ENCODE results near the gene CD300E. TPM values are rescaled to one million over a fixed set of nuclear protein-coding genes. Genes with fewer than 3 reads are reported as not detected.

CD300E gene
- total RNA-seq, 1 experiment from 2014 or later: not detected

GRCh38 chr17:74649909-74650308 is 26.4 kb upstream of the CD300E start:
- intact Hi-C loops (cut with micrococcal nuclease): no loop called here
- ChIA-PET POLR2A (no interaction called here), CTCF (no interaction called here)
- Mint-ChIP-seq H3K27ac (ENCODE audit: low read depth, unreplicated experiment) (no peak overlapping the region), H3K4me3 (ENCODE audit: unreplicated experiment) (no peak overlapping the region), H3K9me3 (ENCODE audit: unreplicated experiment) (no peaks in the 10 kb centered on the region), H3K4me1 (ENCODE audit: insufficient read depth, unreplicated experiment) (no peaks in the 10 kb centered on the region), H3K27me3 (ENCODE audit: insufficient read depth, unreplicated experiment) (peaks cover 54% of the 10 kb centered on the region), H3K36me3 (ENCODE audit: insufficient read depth, unreplicated experiment) (no peaks in the 10 kb centered on the region)
- DNase-seq (ENCODE audit: unreplicated experiment): no peak
- BruUV-seq (replicated peaks): no TSS peak
- TF ChIP-seq, protein P1, sequence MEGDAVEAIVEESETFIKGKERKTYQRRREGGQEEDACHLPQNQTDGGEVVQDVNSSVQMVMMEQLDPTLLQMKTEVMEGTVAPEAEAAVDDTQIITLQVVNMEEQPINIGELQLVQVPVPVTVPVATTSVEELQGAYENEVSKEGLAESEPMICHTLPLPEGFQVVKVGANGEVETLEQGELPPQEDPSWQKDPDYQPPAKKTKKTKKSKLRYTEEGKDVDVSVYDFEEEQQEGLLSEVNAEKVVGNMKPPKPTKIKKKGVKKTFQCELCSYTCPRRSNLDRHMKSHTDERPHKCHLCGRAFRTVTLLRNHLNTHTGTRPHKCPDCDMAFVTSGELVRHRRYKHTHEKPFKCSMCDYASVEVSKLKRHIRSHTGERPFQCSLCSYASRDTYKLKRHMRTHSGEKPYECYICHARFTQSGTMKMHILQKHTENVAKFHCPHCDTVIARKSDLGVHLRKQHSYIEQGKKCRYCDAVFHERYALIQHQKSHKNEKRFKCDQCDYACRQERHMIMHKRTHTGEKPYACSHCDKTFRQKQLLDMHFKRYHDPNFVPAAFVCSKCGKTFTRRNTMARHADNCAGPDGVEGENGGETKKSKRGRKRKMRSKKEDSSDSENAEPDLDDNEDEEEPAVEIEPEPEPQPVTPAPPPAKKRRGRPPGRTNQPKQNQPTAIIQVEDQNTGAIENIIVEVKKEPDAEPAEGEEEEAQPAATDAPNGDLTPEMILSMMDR (IDR thresholded peaks at IDR 0.05; ENCODE audit: unreplicated experiment): no peak

DNA sequence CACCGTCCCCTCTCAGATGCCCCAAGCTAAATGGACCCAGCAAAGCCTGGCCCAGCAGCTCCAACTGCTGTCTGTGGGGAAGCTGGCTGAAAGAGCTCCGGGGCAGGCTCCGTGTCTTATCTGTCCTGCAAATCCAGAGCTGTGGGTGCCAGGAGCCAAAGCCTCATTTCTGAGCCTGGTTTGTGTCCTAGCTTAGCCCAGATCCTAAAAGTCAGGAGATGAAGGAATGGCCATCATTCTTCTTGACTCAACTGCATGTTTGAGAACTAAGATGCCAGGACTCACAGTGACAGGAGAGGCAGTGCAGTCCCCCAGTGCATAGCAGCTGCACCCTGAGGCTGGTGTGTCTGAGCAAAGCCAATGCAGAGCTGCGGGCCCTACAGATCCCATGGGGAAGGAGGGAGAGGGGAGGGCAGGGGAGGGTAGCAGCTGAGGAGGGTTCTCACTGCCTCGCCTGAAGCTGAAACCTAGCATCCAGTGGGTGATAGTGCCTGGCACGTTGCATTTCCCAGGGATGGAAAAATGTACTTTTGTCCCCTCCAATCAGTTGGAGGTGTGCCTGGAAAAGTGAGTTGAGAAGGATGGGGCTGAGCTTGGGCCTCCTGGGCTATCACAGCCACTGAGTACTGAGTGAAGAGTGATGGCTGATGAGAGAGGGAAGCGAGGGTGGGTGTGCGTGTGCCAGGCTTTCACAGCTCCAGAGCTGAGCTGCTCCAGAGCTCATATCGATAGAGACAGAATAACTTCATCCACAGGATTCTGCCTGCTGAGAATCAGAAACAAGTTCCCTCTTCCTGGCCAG is 24.5 kb upstream of the CD300E start:
- ChIA-PET POLR2A (interaction anchor here (0.6 kb wide), 2 partner anchors 492 to 817 kb away, joined by 3 read pairs; no protein-coding TSS in a partner anchor), CTCF (interaction anchor here (0.6 to 2.5 kb wide), 5 partner anchors 9 to 156 kb away, joined by 3 to 14 read pairs (median 3); no protein-coding TSS in a partner anchor)
- Mint-ChIP-seq H3K27ac (ENCODE audit: low read depth, unreplicated experiment) (no peak overlapping the region), H3K36me3 (ENCODE audit: insufficient read depth, unreplicated experiment) (no peaks in the 10 kb centered on the region), H3K4me1 (ENCODE audit: insufficient read depth, unreplicated experiment) (no peaks in the 10 kb centered on the region), H3K27me3 (ENCODE audit: insufficient read depth, unreplicated experiment) (peaks cover 54% of the 10 kb centered on the region), H3K4me3 (ENCODE audit: unreplicated experiment) (no peak overlapping the region), H3K9me3 (ENCODE audit: unreplicated experiment) (no peaks in the 10 kb centered on the region)
- TF ChIP-seq, protein P1 (IDR thresholded peaks at IDR 0.05; ENCODE audit: unreplicated experiment): no peak
- DNase-seq (ENCODE audit: unreplicated experiment): no peak
- BruUV-seq (replicated peaks): no TSS peak
- intact Hi-C loops (cut with micrococcal nuclease): no loop called here

- intact Hi-C loops (cut with micrococcal nuclease): loop anchor here (1.0 kb wide), 2 partner anchors 23 to 80 kb away; no protein-coding TSS in a partner anchor
- no peak overlapping the region for H3K4me3 Mint-ChIP-seq (ENCODE audit: unreplicated experiment)
- H3K9me3 Mint-ChIP-seq (ENCODE audit: unreplicated experiment): no peaks in the 10 kb centered on the region
- ChIA-PET POLR2A (no interaction called here), CTCF (interaction anchor here (0.9 to 1.6 kb wide), 2 partner anchors 40 to 154 kb away, joined by 3 to 4 read pairs; no protein-coding TSS in a partner anchor)
- H3K4me1 Mint-ChIP-seq (ENCODE audit: insufficient read depth, unreplicated experiment): no peaks in the 10 kb centered on the region
- no peaks in the 10 kb centered on the region for H3K36me3 Mint-ChIP-seq (ENCODE audit: insufficient read depth, unreplicated experiment)
- peaks cover 52% of the 10 kb centered on the region for H3K27me3 Mint-ChIP-seq (ENCODE audit: insufficient read depth, unreplicated experiment)
- TF ChIP-seq, protein P1 (IDR thresholded peaks at IDR 0.05; ENCODE audit: unreplicated experiment): peak; percentile 62
- DNase-seq (ENCODE audit: unreplicated experiment): peak; percentile 61
- BruUV-seq (replicated peaks): no TSS peak
- H3K27ac Mint-ChIP-seq (ENCODE audit: low read depth, unreplicated experiment): no peak overlapping the region
These were observed 22.7 kb upstream of the CD300E start for GRCh38 chr17:74646231-74646630.

DNA sequence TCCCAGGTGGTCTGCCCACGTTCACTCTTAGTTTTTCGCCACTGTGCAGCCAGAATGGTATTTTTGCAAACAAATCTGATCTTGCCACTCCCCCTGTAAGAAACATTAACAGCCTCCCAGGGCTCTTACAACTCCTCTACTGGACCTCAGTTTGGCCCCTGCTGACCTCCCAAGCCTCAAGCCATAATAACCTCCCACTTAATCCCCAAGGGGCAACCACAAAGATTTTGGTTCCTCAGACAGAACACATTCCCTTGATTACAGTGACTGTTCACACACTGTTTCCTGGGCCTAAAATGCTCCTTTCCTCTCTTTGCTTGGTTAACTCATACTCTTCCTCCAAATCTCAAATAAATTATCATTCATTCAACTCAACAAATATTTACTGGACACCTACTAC is 21.5 kb upstream of the CD300E start:
- BruUV-seq (replicated peaks): no TSS peak
- ChIA-PET POLR2A (interaction anchor here (0.6 kb wide), 1 partner anchor 352 kb away, joined by 3 read pairs; no protein-coding TSS in a partner anchor), CTCF (interaction anchor here (0.7 to 1.3 kb wide), 2 partner anchors 39 to 91 kb away, joined by 4 read pairs; no protein-coding TSS in a partner anchor)
- Mint-ChIP-seq H3K9me3 (ENCODE audit: unreplicated experiment) (no peaks in the 10 kb centered on the region), H3K4me3 (ENCODE audit: unreplicated experiment) (no peak overlapping the region), H3K27ac (ENCODE audit: low read depth, unreplicated experiment) (no peak overlapping the region), H3K4me1 (ENCODE audit: insufficient read depth, unreplicated experiment) (no peaks in the 10 kb centered on the region), H3K36me3 (ENCODE audit: insufficient read depth, unreplicated experiment) (no peaks in the 10 kb centered on the region), H3K27me3 (ENCODE audit: insufficient read depth, unreplicated experiment) (peaks cover 40% of the 10 kb centered on the region)
- no peak for DNase-seq (ENCODE audit: unreplicated experiment)
- intact Hi-C loops (cut with micrococcal nuclease): no loop called here
- TF ChIP-seq, protein P1 (IDR thresholded peaks at IDR 0.05; ENCODE audit: unreplicated experiment): no peak
